Right atrium auricular region (tissue), 2 donors: ENCODE measurements around the gene CYB5B. TPM values are rescaled to one million over a fixed set of nuclear protein-coding genes. Genes with fewer than 3 reads are reported as not detected.
A peak's percentile ranks its signal among the peaks of the same experiment; 100 is the strongest.

Experiments
- DNase-seq: peaks from one replicate; pipeline ENCODE4 v3.0.0-alpha.2; 2019; ENCODE audit warnings: low spot score
- H3K27ac ChIP-seq, 2 donors: fragments of 200-600 bp; sonication (generic); 1 replicate in 1 of 2; 2 replicates in 1 of 2; pipeline ENCODE4 v1.5.1; 2016 to 2019
- H3K27me3 ChIP-seq, 2 donors: fragments of 200-600 bp; sonication (generic); one replicate each; pipeline versions ENCODE4 v1.5.1 to v1.6.0; 2017 to 2019
- H3K36me3 ChIP-seq: fragments of 200-600 bp; sonication (generic); one replicate; pipeline ENCODE4 v1.5.1; 2016
- H3K4me1 ChIP-seq, 2 donors: fragments of 200-600 bp; sonication (generic); one replicate each; pipeline versions ENCODE4 v1.5.1 to v1.6.0; 2017 to 2019
- H3K4me3 ChIP-seq, 2 donors: fragments of 200-600 bp; sonication (generic); 1 replicate in 1 of 2; 2 replicates in 1 of 2; pipeline ENCODE4 v1.5.1; 2017 to 2019; ENCODE audit warnings: mild to moderate bottlenecking in 1 of 2, moderate library complexity in 1 of 2
- H3K9me3 ChIP-seq, 2 donors: fragments of 200-600 bp; sonication (generic); one replicate each; pipeline ENCODE4 v1.5.1; 2019
- total RNA-seq, 2 donors: library from RNA; depleted of rRNA; stranded (reverse); fragments of >200 nt; gene quantifications; one replicate each; pipeline ENCODE4 v1.1.0, GENCODE V29; 2016
- TF ChIP-seq, protein P1 (sequence below), 2 donors: fragments of 200-600 bp; sonication (generic); IDR thresholded peaks; one replicate each; pipeline ENCODE4 v1.5.1; 2019; ENCODE audit warnings: antibody characterized with exemption in 2 of 2

Gene CYB5B
- total RNA-seq, 2 donors from 2014 or later, result 29.4 to 31.9 TPM

DNA sequence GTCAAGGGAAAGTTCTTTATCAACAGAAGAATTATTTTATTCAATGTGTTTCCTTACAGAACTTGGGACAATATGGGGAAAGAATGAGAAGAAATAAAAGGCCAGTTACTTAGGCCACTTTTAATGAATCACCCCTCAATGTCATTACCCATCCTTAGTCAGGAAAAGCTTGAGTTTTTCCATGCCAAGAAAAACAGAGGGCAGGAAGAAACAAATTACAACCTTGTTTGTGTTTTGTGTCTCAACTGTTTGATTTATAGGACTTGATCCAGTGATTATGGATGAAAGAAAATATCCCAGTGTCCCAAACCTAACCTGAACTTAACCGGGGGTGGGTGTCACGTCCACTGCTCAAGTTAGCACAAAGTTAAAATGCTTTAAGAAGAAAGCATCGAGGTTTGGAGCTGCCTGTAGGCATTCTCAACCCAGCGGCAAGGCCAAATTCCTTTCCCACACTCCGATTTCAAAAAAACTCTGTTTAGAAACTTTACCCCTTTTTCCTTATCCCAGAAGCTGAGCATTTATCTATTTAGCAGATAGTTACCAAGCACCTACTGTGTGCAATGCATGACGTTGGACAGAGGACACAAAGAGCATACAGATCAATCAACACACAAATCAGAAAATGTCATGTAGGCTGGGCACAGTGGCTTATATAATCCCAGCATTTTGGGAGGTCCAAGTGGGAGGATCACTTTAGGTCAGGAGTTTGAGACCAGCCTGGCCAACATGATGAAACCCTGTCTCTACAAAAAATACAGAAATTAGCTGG is 14.0 kb upstream of the CYB5B start:
- no peak for DNase-seq
- H3K27ac ChIP-seq, result no peak overlapping the region

DNA sequence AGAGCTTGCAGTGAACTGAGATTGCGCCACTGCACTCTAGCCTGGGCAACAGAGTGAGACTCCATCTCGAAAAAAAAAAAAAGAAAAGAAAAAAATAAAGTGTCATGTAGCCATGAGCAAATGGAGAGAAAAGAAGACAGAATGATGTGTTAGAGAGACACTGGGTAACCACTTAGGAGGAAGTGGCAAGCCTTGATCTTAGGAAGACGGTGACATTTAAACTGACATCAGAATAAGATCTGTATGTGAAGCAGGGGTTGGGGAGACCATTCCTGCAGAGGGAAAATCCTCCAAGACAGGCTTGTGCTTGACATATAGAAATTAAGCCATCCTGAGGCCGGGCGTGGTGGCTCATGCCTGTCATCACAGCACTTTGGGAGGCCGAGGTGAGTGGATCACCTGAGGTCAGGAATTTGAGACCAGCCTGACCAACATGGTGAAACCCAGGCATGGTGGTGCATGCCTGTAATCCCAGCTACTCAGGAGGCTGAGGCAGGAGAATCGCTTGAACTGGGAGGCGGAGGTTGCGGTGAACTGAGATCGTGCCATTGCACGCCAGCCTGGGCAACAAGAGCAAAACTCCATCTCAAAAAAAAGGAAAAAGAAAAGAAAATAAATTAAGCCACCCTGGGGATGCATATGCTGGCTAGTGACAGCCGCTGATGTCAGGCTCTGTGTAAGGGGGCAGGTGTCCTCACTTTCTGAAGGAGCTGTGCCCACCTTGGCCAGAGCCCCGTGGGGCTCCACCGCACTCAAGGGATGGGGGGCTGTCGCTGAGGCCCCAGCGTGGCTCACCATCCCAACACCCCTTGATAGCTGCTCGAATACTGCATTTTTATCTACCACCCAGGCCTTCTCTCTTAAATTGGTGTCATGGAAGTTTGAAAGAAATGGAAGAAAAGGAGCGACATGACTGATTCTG is 13.1 kb upstream of the CYB5B start:
- DNase-seq, result no peak
- no peak overlapping the region for H3K4me3 ChIP-seq
- H3K36me3 ChIP-seq, result no peaks in the 10 kb centered on the region
- no peaks in the 10 kb centered on the region for H3K9me3 ChIP-seq
- no peaks in the 10 kb centered on the region for H3K4me1 ChIP-seq
- TF ChIP-seq, protein P1, sequence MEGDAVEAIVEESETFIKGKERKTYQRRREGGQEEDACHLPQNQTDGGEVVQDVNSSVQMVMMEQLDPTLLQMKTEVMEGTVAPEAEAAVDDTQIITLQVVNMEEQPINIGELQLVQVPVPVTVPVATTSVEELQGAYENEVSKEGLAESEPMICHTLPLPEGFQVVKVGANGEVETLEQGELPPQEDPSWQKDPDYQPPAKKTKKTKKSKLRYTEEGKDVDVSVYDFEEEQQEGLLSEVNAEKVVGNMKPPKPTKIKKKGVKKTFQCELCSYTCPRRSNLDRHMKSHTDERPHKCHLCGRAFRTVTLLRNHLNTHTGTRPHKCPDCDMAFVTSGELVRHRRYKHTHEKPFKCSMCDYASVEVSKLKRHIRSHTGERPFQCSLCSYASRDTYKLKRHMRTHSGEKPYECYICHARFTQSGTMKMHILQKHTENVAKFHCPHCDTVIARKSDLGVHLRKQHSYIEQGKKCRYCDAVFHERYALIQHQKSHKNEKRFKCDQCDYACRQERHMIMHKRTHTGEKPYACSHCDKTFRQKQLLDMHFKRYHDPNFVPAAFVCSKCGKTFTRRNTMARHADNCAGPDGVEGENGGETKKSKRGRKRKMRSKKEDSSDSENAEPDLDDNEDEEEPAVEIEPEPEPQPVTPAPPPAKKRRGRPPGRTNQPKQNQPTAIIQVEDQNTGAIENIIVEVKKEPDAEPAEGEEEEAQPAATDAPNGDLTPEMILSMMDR (IDR thresholded peaks at IDR 0.05), result no peak
- H3K27ac ChIP-seq, result no peak overlapping the region
- H3K27me3 ChIP-seq, result no peaks in the 10 kb centered on the region

More for the DNA sequence above, 14.0 kb upstream of the CYB5B start:
- H3K9me3 ChIP-seq, result no peaks in the 10 kb centered on the region
- H3K4me1 ChIP-seq, result no peaks in the 10 kb centered on the region
- H3K27me3 ChIP-seq, result no peaks in the 10 kb centered on the region
- TF ChIP-seq, protein P1 (IDR thresholded peaks at IDR 0.05), result no peak
- no peaks in the 10 kb centered on the region for H3K36me3 ChIP-seq
- H3K4me3 ChIP-seq, result no peak overlapping the region

DNA sequence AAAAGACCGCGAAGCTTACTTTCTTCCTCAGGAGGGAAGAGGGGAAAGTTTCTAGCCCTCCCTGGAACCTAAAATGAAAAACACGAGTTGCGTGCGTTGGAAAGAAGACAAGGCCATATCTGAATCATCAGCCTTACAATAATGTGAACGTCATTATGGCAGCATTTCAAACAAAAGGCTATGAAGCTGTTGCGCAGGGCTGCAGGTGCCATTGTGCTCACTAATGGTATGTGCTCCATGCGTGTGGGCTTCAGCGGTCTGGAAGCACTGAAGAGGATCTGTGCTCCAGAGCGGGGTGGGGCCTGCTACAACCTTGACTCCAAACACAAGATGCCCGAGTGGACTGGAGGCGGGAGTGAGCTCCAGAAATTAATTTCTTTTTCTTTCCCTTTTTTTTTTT is 12.1 kb upstream of the CYB5B start:
- H3K9me3 ChIP-seq, result no peaks in the 10 kb centered on the region
- no peak overlapping the region for H3K27ac ChIP-seq
- H3K27me3 ChIP-seq, result no peaks in the 10 kb centered on the region
- TF ChIP-seq, protein P1 (IDR thresholded peaks at IDR 0.05), result no peak
- H3K4me1 ChIP-seq, result peaks cover 0 to under 1% of the 10 kb centered on the region in 2 donors
- peak; percentile 40 for DNase-seq
- H3K36me3 ChIP-seq, result no peaks in the 10 kb centered on the region
- no peak overlapping the region for H3K4me3 ChIP-seq

DNA sequence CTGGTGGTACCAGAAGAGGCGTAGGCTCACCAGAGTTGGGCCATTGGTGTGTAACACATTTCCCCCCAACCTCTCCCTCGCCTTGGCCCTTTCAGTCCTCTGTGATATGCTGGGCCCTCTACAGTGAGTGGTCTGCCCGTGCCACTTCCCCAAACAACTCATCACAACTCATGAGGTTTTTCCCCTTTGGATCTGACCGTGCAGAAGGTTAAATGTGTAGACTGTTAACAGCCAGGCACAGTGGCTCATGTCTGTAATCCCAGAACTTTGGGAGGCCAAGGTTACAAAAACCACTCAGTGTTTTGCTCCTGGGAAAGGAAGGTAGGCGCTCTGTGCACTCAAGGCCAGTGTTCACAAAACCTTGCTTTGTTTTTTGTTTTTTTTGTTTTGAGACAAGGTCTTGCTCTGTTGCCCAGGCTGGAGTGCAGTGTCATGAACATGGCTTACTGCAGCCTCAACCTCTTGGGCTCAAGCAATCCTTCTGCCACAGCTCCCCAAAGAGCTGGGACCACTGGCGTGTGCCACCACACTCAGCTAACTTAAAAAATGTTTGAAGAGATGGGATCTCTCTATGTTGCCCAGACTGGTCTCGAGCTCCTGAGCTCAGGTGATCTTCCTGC is 11.3 kb upstream of the CYB5B start:
- Histone ChIP-seq H3K9me3 (no peaks in the 10 kb centered on the region), H3K27ac (no peak overlapping the region), H3K27me3 (no peaks in the 10 kb centered on the region), H3K36me3 (no peaks in the 10 kb centered on the region), H3K4me1 (peaks cover 0 to 8% of the 10 kb centered on the region in 2 donors), H3K4me3 (no peak overlapping the region)
- TF ChIP-seq, protein P1 (IDR thresholded peaks at IDR 0.05), result no peak
- DNase-seq, result peak; percentile 4

DNA sequence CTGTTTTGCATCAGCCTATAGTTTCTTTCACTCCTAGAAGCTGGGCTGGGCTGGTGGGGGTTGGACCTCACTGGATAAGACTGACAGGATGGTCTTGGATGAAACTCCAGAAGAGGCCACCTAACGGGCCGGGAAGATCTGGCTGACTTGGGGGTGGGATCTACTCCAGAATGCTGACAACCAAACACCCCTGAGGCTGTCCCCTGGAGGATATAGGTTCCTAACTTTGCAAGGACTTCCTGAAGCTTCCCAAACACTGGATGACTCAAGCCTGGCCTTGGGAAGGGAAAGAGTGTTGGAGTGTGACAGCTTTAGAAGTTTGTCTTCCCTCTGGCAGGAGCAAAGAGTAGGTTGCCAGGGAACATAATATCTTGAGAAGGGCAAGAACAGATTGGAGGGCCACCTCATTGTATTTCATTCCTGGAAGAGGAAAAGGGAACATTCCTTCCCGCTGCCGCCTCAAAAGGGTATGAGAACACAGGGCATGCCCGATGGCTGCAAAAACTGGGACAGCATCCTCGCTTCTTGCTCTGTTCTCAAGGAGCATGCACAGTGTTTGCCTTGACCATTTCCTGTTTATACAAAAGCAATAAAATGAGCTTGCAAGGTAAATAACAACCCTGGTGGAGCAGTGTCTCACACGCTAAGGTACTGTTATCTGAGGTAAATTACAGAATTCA is 6.8 kb upstream of the CYB5B start:
- Histone ChIP-seq H3K9me3 (no peaks in the 10 kb centered on the region), H3K36me3 (no peaks in the 10 kb centered on the region), H3K4me3 (no peak overlapping the region), H3K4me1 (peaks cover 0 to 8% of the 10 kb centered on the region in 2 donors), H3K27ac (no peak overlapping the region), H3K27me3 (no peaks in the 10 kb centered on the region)
- TF ChIP-seq, protein P1 (IDR thresholded peaks at IDR 0.05), result no peak
- peak; percentile 34 for DNase-seq
